Thyroid gland (tissue), 4 donors: ENCODE results near the gene GID4. TPM values are rescaled to one million over a fixed set of nuclear protein-coding genes. Genes with fewer than 3 reads are reported as not detected.

ENCODE experiments used
- DNase-seq, 2 donors: peaks; one replicate each; pipeline ENCODE4 v3.0.0-alpha.2; 2019
- H3K27ac ChIP-seq, 3 donors: fragments of 200-600 bp; sonication (generic); 1 replicate in 2 of 3; 2 replicates in 1 of 3; pipeline ENCODE4 v1.5.1; 2016 to 2019; ENCODE audit warnings: mild to moderate bottlenecking in 1 of 3, moderate library complexity in 1 of 3
- H3K27me3 ChIP-seq: fragments of 200-600 bp; sonication (generic); one replicate; pipeline ENCODE4 v1.5.1; 2019
- H3K36me3 ChIP-seq, 2 donors: fragments of 200-600 bp; sonication (generic); one replicate each; pipeline ENCODE4 v1.5.1; 2016 to 2019
- H3K4me1 ChIP-seq, 2 donors: fragments of 200-600 bp; sonication (generic); one replicate each; pipeline ENCODE4 v1.5.1; 2017 to 2019
- H3K4me3 ChIP-seq, 3 donors: fragments of 200-600 bp; sonication (generic); replicated peaks in 1 of 3; 1 replicate in 2 of 3; 2 replicates in 1 of 3; pipeline ENCODE4 v1.5.1; 2016; ENCODE audit warnings: mild to moderate bottlenecking in 1 of 3
- H3K9me3 ChIP-seq: fragments of 200-600 bp; sonication (generic); one replicate; pipeline ENCODE4 v1.5.1; 2017
- CTCF ChIP-seq, 6 experiments: fragments of 200-600 bp in 3 of 6; fragments of 450-650 bp in 3 of 6; sonication (generic) in 3 of 6; IDR thresholded peaks; one replicate each; pipeline ENCODE4 v1.5.1; 2016 to 2019; ENCODE audit warnings: antibody characterized with exemption in 6 of 6, mild to moderate bottlenecking in 2 of 6, inconsistent platforms in 1 of 6, moderate library complexity in 1 of 6
- POLR2A ChIP-seq, 2 donors: fragments of 450-650 bp; IDR thresholded peaks; one replicate each; pipeline ENCODE4 v1.6.1; 2017; ENCODE audit warnings: antibody characterized with exemption in 2 of 2, mild to moderate bottlenecking in 2 of 2, moderate library complexity in 1 of 2
- WGBS, 2 donors: methylation state at CpG; one replicate each; pipeline ENCODE4 v1.1.5; 2017; 5-methylcytosine and 5-hydroxymethylcytosine counted together
- intact Hi-C: fragments of 100-400 bp; cut with DNase I; formaldehyde crosslinking; loops from one replicate; pipeline ENCODE4 v1.15.1; 2023
- total RNA-seq, 4 donors: library from RNA; depleted of rRNA; stranded (reverse); fragments of >200 nt; gene quantifications; one replicate each; pipeline ENCODE4 v1.2.3, GENCODE V29; 2016

The GID4 gene
- total RNA-seq, 4 donors from 2014 or later = 12.6 to 16.8 (median 13.5) TPM

- intact Hi-C loops = no loop called here
Measured at GRCh38 chr17:18021372-18021771, 17.8 kb upstream of the GID4 start.

GRCh38 chr17:18025241-18025944 is 13.8 kb upstream of the GID4 start:
- no peaks in the 10 kb centered on the region for H3K4me1 ChIP-seq
- no peak for TF ChIP-seq CTCF (IDR thresholded peaks at IDR 0.05)
- no peak for TF ChIP-seq POLR2A (IDR thresholded peaks at IDR 0.05)
- no peak for DNase-seq
- no peaks in the 10 kb centered on the region for H3K27me3 ChIP-seq
- H3K27ac ChIP-seq = no peak overlapping the region
- intact Hi-C loops = no loop called here
- H3K4me3 ChIP-seq = no peak overlapping the region
- no peaks in the 10 kb centered on the region for H3K36me3 ChIP-seq
- H3K9me3 ChIP-seq = no peaks in the 10 kb centered on the region
- whole genome bisulfite sequencing, 2 donors = 63 to 87% methylated on average over 5 of the region's 5 CpGs

More at GRCh38 chr17:18021372-18021771, 17.8 kb upstream of the GID4 start:
- H3K27me3 ChIP-seq = no peaks in the 10 kb centered on the region
- DNase-seq = no peak
- WGBS, 2 donors = 92 to 99% methylated on average over 4 to 5 of the region's 5 CpGs
- peaks cover 17 to 27% of the 10 kb centered on the region in 2 donors for H3K4me1 ChIP-seq
- TF ChIP-seq POLR2A (IDR thresholded peaks at IDR 0.05) = no peak
- no peak overlapping the region for H3K27ac ChIP-seq
- H3K4me3 ChIP-seq = no peak overlapping the region
- H3K36me3 ChIP-seq = no peaks in the 10 kb centered on the region
- no peaks in the 10 kb centered on the region for H3K9me3 ChIP-seq

GRCh38 chr17:18025945-18026776 is 13.0 kb upstream of the GID4 start:
- Histone ChIP-seq H3K4me1 (no peaks in the 10 kb centered on the region), H3K36me3 (no peaks in the 10 kb centered on the region), H3K27me3 (no peaks in the 10 kb centered on the region), H3K27ac (no peak overlapping the region), H3K9me3 (no peaks in the 10 kb centered on the region), H3K4me3 (no peak overlapping the region)
- no peak for TF ChIP-seq POLR2A (IDR thresholded peaks at IDR 0.05)
- TF ChIP-seq CTCF (IDR thresholded peaks at IDR 0.05) = no peak
- WGBS, 2 donors = 81 to 85% methylated on average over 7 to 11 of the region's 11 CpGs
- intact Hi-C loops = no loop called here
- DNase-seq = peak in 1 of 2 donors; percentile 13

GRCh38 chr17:18027280-18027679 is 11.9 kb upstream of the GID4 start:
- intact Hi-C loops = no loop called here
- Histone ChIP-seq H3K9me3 (no peaks in the 10 kb centered on the region), H3K4me1 (no peaks in the 10 kb centered on the region), H3K27me3 (no peaks in the 10 kb centered on the region), H3K36me3 (no peaks in the 10 kb centered on the region), H3K27ac (no peak overlapping the region), H3K4me3 (no peak overlapping the region)
- 84 to 90% methylated on average over 6 of the region's 6 CpGs for WGBS, 2 donors
- no peak for DNase-seq
- TF ChIP-seq POLR2A (IDR thresholded peaks at IDR 0.05) (no peak), CTCF (IDR thresholded peaks at IDR 0.05) (no peak)

GRCh38 chr17:18028114-18028951 is 10.9 kb upstream of the GID4 start:
- Histone ChIP-seq H3K36me3 (no peaks in the 10 kb centered on the region), H3K4me3 (no peak overlapping the region), H3K27me3 (no peaks in the 10 kb centered on the region), H3K4me1 (no peaks in the 10 kb centered on the region), H3K27ac (no peak overlapping the region), H3K9me3 (no peaks in the 10 kb centered on the region)
- no peak for DNase-seq
- TF ChIP-seq CTCF (IDR thresholded peaks at IDR 0.05) = no peak
- no peak for TF ChIP-seq POLR2A (IDR thresholded peaks at IDR 0.05)
- 72 to 80% methylated on average over 11 of the region's 11 CpGs for WGBS, 2 donors
- intact Hi-C loops = no loop called here
